ENCODE measurements around the gene CACNG4. TPM values are rescaled to one million over a fixed set of nuclear protein-coding genes. Genes with fewer than 3 reads are reported as not detected.
"Not testable (repeated sequence)": the region's sequence is repeated elsewhere in the genome, so short reads cannot be mapped to it uniquely, and the experiment has no call there.

The CACNG4 gene
- polyA plus RNA-seq, 3 donors = not detected

DNA sequence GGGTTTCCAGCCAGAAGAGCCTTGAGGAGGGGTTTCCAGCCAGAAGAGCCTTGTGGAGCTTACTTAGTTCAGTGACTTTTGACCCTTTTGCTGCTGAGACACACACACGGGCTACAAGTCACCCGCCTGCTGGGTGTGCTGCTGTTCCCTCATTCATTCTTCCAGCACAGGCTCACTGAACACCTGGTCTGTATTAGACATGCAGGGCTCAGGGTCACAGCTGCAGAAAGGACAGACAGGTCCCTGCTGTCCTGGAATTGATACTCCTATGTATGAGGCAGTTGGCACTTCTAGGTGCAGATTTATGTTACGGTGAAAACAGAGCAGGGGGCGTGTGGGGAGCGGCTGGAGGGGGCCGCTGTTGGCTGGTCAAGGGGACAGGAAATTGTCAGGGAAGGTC, 6.8 kb downstream of the CACNG4 start:
- peaks cover under 1% of the 10 kb centered on the region for H3K4me1 Mint-ChIP-seq

DNA sequence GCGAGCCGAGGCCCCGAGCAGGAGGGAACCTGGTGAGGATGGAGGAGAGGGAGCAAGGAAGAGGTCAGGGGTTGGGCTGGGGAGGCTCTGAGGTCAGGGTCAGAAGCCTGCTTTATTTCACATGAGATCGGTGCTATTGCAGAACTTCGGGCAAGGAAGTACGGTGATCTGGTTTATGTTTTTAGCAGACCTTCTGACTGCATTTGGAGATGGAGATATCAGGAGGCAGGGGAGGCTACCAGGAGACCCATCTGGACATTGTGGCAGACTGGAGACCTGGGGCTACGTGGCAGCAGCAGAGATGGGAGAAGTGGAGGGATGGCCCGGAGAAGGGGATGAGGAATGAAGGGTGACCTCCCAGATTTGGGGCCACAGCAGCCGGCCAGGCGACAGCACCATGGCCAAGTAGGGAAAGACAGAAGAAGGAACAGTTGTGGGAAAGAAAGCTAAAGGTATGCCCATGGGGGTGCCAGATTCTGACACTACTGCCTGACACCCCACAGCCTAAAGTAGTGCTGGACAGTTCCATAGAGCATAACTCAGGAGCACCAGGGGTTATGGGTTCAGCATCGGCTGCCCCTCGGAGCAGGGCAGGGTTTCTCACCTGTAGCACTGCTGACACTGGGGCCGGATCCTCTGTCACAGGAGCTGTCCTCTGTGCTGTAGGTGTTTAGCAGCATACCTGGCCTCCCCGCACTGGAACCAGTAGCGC, 7.4 kb downstream of the CACNG4 start:
- Histone ChIP-seq H3K4me1 (ENCODE audit: control insufficient read depth in 1 of 2, insufficient read depth in 2 of 2, low read length in 2 of 2) (no peaks in the 10 kb centered on the region), H3K27me3 (ENCODE audit: control insufficient read depth in 2 of 2, insufficient read depth in 2 of 2, low read length in 2 of 2) (peaks cover 6 to 16% of the 10 kb centered on the region in 2 donors), H2AFZ (ENCODE audit: insufficient read depth, low read depth, low read length, poor library complexity, severe bottlenecking) (no peak overlapping the region), H3K4me2 (replicated peaks; ENCODE audit: extremely low read depth, low read length, poor library complexity, severe bottlenecking) (no peak overlapping the region), H3K9me3 (replicated peaks in 1 of 2; ENCODE audit: control insufficient read depth in 1 of 2, insufficient read depth in 1 of 2, low read length in 2 of 2) (no peaks in the 10 kb centered on the region), H3K27ac (ENCODE audit: low read depth in 1 of 2, low read length in 2 of 2) (no peak overlapping the region), H3K4me3 (replicated peaks in 1 of 3; ENCODE audit: low read depth in 2 of 3, low read length in 3 of 3) (no peak overlapping the region), H4K20me1 (ENCODE audit: insufficient read depth, low read length) (no peaks in the 10 kb centered on the region), H3K9ac (ENCODE audit: insufficient read depth, low read length, poor library complexity, severe bottlenecking) (no peak overlapping the region), H3K79me2 (ENCODE audit: insufficient read depth, low read length) (no peaks in the 10 kb centered on the region), H3K36me3 (replicated peaks in 1 of 2; ENCODE audit: control insufficient read depth in 1 of 2, insufficient read depth in 2 of 2, low read length in 2 of 2) (no peaks in the 10 kb centered on the region)
- Mint-ChIP-seq H3K4me3 (peak overlapping the region in 1 of 2 donors; percentile 44), H3K36me3 (no peaks in the 10 kb centered on the region), H3K27me3 (ENCODE audit: low read depth in 3 of 3) (peaks cover 22 to 38% (median 34%) of the 10 kb centered on the region in 3 donors), H3K4me1 (no peaks in the 10 kb centered on the region), H3K9me3 (no peaks in the 10 kb centered on the region), H3K27ac (no peak overlapping the region)
- TF ChIP-seq, protein P1, sequence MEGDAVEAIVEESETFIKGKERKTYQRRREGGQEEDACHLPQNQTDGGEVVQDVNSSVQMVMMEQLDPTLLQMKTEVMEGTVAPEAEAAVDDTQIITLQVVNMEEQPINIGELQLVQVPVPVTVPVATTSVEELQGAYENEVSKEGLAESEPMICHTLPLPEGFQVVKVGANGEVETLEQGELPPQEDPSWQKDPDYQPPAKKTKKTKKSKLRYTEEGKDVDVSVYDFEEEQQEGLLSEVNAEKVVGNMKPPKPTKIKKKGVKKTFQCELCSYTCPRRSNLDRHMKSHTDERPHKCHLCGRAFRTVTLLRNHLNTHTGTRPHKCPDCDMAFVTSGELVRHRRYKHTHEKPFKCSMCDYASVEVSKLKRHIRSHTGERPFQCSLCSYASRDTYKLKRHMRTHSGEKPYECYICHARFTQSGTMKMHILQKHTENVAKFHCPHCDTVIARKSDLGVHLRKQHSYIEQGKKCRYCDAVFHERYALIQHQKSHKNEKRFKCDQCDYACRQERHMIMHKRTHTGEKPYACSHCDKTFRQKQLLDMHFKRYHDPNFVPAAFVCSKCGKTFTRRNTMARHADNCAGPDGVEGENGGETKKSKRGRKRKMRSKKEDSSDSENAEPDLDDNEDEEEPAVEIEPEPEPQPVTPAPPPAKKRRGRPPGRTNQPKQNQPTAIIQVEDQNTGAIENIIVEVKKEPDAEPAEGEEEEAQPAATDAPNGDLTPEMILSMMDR (IDR thresholded peaks at IDR 0.05) = no peak
- DNase-seq = no peak
- intact Hi-C loops (cut with micrococcal nuclease) = no loop called here
- 94% methylated on average over 13 of the region's 15 CpGs for WGBS (ENCODE audit: insufficient coverage)

More for the DNA sequence above, 6.8 kb downstream of the CACNG4 start:
- no peaks in the 10 kb centered on the region for H3K79me2 ChIP-seq (ENCODE audit: insufficient read depth, low read length)
- DNase-seq = no peak
- no peaks in the 10 kb centered on the region for H3K4me1 ChIP-seq (ENCODE audit: control insufficient read depth in 1 of 2, insufficient read depth in 2 of 2, low read length in 2 of 2)
- 100% methylated on average over 6 of the region's 6 CpGs for WGBS (ENCODE audit: insufficient coverage)
- Mint-ChIP-seq H3K9me3 (peaks cover 0 to 6% (median 0%) of the 10 kb centered on the region in 7 donors), H3K27me3 (ENCODE audit: low read depth in 3 of 3) (peaks cover 25 to 38% (median 37%) of the 10 kb centered on the region in 3 donors), H3K27ac (no peak overlapping the region), H3K4me3 (peak overlapping the region in 1 of 2 donors; percentile 44), H3K36me3 (no peaks in the 10 kb centered on the region)
- H3K9ac ChIP-seq (ENCODE audit: insufficient read depth, low read length, poor library complexity, severe bottlenecking) = no peak overlapping the region
- no peak overlapping the region for H3K4me2 ChIP-seq (replicated peaks; ENCODE audit: extremely low read depth, low read length, poor library complexity, severe bottlenecking)
- intact Hi-C loops (cut with micrococcal nuclease) = no loop called here
- no peak overlapping the region for H3K27ac ChIP-seq (ENCODE audit: low read depth in 1 of 2, low read length in 2 of 2)
- H4K20me1 ChIP-seq (ENCODE audit: insufficient read depth, low read length) = no peaks in the 10 kb centered on the region
- H3K9me3 ChIP-seq (replicated peaks in 1 of 2; ENCODE audit: control insufficient read depth in 1 of 2, insufficient read depth in 1 of 2, low read length in 2 of 2) = peaks cover 0 to 6% of the 10 kb centered on the region in 2 donors
- no peak overlapping the region for H2AFZ ChIP-seq (ENCODE audit: insufficient read depth, low read depth, low read length, poor library complexity, severe bottlenecking)
- TF ChIP-seq, protein P1 (IDR thresholded peaks at IDR 0.05) = no peak
- H3K4me3 ChIP-seq (replicated peaks in 1 of 3; ENCODE audit: low read depth in 2 of 3, low read length in 3 of 3) = no peak overlapping the region
- peaks cover 12 to 22% of the 10 kb centered on the region in 2 donors for H3K27me3 ChIP-seq (ENCODE audit: control insufficient read depth in 2 of 2, insufficient read depth in 2 of 2, low read length in 2 of 2)
- H3K36me3 ChIP-seq (replicated peaks in 1 of 2; ENCODE audit: control insufficient read depth in 1 of 2, insufficient read depth in 2 of 2, low read length in 2 of 2) = no peaks in the 10 kb centered on the region

DNA sequence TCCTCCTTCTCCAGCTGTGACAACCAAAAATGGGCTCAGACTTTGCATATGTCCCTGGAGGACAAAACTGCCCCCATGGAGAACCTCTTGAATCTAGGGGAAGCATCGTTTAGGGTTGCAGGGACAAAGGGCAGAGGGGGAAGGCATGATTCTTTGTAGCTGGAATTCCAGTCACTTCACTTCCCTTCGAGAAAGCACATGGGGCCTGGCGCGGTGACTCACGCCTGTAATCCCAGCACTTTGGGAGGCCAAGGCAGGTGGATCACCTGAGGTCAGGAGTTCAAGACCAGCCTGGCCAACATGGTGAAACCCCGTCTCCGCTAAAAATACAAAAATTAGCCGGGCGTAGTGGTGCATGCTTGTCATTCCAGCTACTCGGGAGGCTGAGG, 7.9 kb downstream of the CACNG4 start:
- H3K9me3 Mint-ChIP-seq; H4K20me1 ChIP-seq (ENCODE audit: insufficient read depth, low read length); H3K4me3 Mint-ChIP-seq; H3K36me3 ChIP-seq (replicated peaks in 1 of 2; ENCODE audit: control insufficient read depth in 1 of 2, insufficient read depth in 2 of 2, low read length in 2 of 2); H3K27ac Mint-ChIP-seq; H3K9me3 ChIP-seq (replicated peaks in 1 of 2; ENCODE audit: control insufficient read depth in 1 of 2, insufficient read depth in 1 of 2, low read length in 2 of 2); H3K36me3 Mint-ChIP-seq; H3K4me2 ChIP-seq (replicated peaks; ENCODE audit: extremely low read depth, low read length, poor library complexity, severe bottlenecking); H3K4me3 ChIP-seq (replicated peaks in 1 of 3; ENCODE audit: low read depth in 2 of 3, low read length in 3 of 3); H3K27ac ChIP-seq (ENCODE audit: low read depth in 1 of 2, low read length in 2 of 2); H3K79me2 ChIP-seq (ENCODE audit: insufficient read depth, low read length); H3K9ac ChIP-seq (ENCODE audit: insufficient read depth, low read length, poor library complexity, severe bottlenecking); H2AFZ ChIP-seq (ENCODE audit: insufficient read depth, low read depth, low read length, poor library complexity, severe bottlenecking); DNase-seq; H3K4me1 ChIP-seq (ENCODE audit: control insufficient read depth in 1 of 2, insufficient read depth in 2 of 2, low read length in 2 of 2); H3K4me1 Mint-ChIP-seq; intact Hi-C loops (cut with micrococcal nuclease): not testable (repeated sequence)
- H3K27me3 Mint-ChIP-seq (ENCODE audit: low read depth in 3 of 3) = peaks cover 19 to 36% (median 32%) of the 10 kb centered on the region in 3 donors
- peaks cover 3 to 11% of the 10 kb centered on the region in 2 donors for H3K27me3 ChIP-seq (ENCODE audit: control insufficient read depth in 2 of 2, insufficient read depth in 2 of 2, low read length in 2 of 2)
- 85% methylated on average over 4 of the region's 10 CpGs for WGBS (ENCODE audit: insufficient coverage)

Measured in CD14-positive monocyte (primary cell).